Epithelial cell of prostate (primary cell): ENCODE results near the gene ANGPTL7.
A peak's percentile ranks its signal among the peaks of the same experiment; 100 is the strongest.
"Not testable (repeated sequence)": the region's sequence is repeated elsewhere in the genome, so short reads cannot be mapped to it uniquely, and the experiment has no call there.

Experiments
- DNase-seq: peaks from one replicate; pipeline ENCODE4 v3.0.0-alpha.2; 2011; ENCODE audit warnings: low read depth, low spot score
- H3K27ac ChIP-seq: fragments of 450-650 bp; 2 replicates; pipeline ENCODE4 v1.5.1; 2017; ENCODE audit warnings: mild to moderate bottlenecking

ANGPTL7 gene

DNA sequence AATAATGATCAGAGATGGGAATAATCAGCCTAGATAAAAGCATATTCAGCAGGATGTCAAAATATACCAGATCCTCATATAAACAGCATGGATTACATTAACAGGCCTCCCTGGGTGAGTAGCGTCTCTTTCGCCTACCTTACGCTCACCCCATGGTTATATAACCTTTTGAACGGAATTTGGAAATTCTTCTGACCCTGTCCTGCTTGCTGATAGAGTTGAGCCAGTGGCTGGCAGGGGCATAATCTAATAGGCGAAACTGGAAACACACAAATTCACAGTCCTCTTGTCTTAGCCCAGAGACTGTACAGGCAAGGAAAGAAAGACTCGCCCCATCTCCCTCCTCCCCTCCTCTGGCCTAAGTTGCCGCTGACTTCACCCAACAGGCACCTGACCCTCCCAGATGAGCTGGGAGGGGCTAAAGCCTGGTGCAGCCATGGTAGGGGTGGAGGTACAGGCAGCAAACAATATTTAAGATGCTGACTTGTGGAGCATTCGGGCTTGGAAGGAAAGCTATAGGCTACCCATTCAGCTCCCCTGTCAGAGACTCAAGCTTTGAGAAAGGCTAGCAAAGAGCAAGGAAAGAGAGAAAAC lies at the start of gene ANGPTL7:
TSS of gene ANGPTL7 (plus strand) at position 498 of the 594 bp plus-strand sequence. CDS start 225 bp downstream, outside the sequence.
- no peak within 1 kb of the TSS for H3K27ac ChIP-seq
- DNase-seq, result no peak

DNA sequence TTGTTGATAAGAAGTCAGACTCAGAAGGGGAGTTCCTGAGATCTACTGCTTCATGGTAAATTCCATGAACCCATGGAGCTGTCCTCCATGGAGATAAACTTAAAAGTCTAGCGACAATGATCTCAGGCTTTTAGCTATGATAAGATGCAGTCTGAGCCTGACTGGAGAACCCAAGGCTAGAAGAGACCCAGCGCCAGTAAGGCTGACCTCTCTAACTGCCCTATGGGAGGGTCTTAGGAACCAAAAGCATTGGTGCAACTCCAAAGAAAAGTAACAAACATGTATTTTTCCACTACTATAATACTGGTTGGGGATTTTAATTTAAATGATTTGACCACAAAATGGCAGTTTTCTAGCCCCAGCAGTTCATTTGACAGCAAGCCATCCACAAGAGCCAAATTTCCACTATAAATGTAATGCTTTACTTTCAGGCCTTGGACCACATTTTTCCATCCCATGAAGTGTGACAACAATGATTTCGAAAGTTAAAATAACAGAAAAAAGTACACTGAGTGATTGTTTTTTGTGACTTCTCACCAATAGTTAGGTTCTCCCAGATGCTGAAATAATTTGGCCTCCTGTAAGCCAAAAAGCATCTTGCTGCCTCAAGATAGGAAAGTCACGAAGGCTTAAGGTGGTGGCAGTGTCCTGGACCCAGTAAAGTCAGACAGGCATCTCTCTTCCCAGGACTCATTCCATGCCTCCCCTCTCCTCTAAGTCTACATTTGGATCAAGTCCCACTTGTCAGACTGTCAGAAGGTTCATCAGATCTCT lies 46.4 kb upstream of the ANGPTL7 start:
- DNase-seq, result no peak
- H3K27ac ChIP-seq, result no peak overlapping the region

GRCh38 chr1:11143401-11143800 lies 45.8 kb upstream of the ANGPTL7 start:
- no peak overlapping the region for H3K27ac ChIP-seq
- DNase-seq, result no peak

- DNase-seq, result no peak
- peak overlapping the region; percentile 26 for H3K27ac ChIP-seq
Observed at GRCh38 chr1:11143907-11144306, 45.2 kb upstream of the ANGPTL7 start.

- DNase-seq, result no peak
- H3K27ac ChIP-seq, result peak overlapping the region; percentile 26
Observed at GRCh38 chr1:11144570-11145256, 44.4 kb upstream of the ANGPTL7 start.

- no peak for DNase-seq
- H3K27ac ChIP-seq, result no peak overlapping the region
Observed at GRCh38 chr1:11145741-11146140, 43.4 kb upstream of the ANGPTL7 start.

DNA sequence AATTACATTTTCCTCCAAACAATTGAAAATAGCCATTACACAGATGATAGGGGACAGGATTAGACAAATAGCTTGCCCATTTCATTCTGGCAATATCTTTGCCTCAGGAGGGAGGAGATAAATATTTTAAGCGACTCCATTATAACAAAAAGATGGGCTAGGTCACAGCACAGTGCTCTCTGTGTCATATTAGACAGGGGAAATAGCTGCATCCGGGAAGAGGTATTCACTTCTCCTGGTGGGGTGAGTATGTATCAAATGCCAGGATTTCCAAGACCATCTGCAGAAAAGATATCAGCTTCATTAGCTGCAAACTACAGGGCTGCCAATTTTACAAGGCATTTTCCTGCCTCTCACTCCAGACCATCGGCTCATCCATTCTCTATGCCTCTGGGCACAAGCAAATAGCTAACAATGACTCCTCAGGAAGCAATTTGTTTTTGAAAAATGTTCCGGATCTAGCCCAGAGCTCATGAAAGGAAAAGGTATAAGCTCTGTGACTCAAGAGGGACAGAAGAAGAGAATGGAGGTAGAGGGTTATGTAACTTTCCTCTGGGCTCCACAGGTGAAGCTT lies 41.9 kb upstream of the ANGPTL7 start:
- H3K27ac ChIP-seq, result peak overlapping the region; percentile 33
- no peak for DNase-seq

GRCh38 chr1:11150326-11150725 lies 38.8 kb upstream of the ANGPTL7 start:
- H3K27ac ChIP-seq, result no peak overlapping the region
- no peak for DNase-seq

- H3K27ac ChIP-seq, result no peak overlapping the region
- DNase-seq, result no peak
Observed at GRCh38 chr1:11151114-11151513, 38.0 kb upstream of the ANGPTL7 start.

DNA sequence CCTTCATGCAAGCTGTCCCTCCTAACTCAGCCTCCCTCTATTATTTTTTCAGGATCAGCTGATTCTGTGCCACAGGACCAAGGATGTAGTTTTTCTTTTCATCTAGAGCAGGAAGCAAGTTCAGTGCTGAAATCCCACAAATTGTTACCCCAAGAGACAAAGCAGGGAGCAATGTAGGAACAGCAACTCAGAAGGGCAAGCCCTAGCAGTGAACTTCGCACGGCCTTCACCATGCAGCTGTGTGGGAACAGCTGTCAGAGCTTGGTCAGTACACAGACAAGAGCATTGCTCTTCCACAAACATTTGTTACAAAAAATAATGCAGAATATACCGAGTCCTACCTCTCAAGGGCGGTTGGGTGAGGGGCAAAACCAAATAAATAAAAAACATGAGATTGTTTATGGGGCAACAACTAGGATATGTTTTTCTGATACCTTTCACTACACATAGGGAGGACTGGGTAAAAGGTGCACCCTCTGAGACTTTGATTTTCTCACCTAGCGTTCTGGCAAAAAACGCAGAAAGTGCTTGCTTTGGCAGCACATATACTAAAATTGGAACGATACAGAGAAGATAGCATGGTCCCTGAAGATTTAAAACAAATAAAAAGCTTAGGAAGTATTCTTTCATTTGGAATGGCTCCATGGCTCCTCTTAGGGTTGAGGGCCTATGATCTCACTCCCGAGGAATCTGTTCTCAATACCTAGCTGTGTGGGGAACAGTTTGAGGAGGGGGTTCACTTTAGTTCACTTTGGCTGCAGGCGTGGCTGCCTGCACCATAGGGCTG lies 37.1 kb upstream of the ANGPTL7 start:
- no peak overlapping the region for H3K27ac ChIP-seq
- no peak for DNase-seq

DNA sequence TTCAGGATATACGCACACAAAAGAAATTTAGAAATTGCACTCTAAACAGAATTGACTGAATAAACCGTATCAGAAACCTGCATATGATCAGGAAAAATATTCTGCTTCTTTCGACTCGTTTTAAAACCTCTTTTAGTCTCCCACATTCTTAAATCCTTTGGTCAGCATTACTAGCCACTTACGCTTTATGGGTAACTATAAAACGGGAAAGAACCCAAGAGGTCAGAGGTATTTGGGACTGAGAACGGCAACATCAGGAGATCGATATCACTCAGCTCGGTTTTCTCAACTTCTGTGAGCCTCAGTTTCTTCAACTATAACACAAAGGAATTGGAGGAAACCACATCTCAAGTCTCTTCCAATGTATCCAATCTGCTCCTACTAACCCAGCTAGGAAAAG lies 36.4 kb upstream of the ANGPTL7 start:
- DNase-seq, result no peak
- no peak overlapping the region for H3K27ac ChIP-seq

DNA sequence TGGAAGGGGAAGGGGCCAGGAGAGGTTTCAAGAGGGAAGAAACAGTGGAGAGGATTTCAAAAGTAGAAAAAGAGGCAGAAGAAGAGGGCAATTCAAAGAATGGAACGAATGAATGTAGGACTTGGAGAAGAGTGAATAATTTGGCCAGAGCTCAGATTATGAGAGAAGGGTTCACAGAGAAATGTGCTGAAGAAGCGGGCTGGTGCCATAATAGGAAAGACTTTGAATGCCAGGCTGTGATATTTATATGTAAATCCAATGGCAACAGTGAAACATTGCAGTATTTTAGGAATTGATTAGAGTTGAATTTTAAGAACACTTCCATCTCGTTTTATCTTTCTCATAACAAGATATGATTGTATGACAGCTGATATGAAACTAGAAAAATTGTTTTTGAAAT lies 36.0 kb upstream of the ANGPTL7 start:
- no peak for DNase-seq
- H3K27ac ChIP-seq, result no peak overlapping the region

DNA sequence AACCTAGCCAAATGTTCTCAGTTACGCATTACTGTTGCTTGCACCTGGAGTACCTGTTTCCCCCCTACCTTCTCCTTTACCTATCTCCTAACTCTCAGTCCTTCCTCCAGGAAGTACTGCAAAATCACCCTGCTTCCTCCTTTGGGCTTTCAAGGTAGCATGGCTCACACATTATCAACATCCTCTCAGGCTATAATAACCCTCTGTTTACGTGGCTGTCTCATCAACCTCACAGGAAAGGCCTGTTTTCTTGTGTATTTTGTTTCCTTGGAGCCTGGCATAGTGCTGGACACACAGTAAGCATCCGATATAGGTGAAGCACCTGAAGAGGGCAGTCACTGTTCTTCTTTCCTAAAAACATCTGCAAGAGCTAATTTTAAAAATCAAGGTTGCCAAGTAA lies 32.7 kb upstream of the ANGPTL7 start:
- no peak for DNase-seq

DNA sequence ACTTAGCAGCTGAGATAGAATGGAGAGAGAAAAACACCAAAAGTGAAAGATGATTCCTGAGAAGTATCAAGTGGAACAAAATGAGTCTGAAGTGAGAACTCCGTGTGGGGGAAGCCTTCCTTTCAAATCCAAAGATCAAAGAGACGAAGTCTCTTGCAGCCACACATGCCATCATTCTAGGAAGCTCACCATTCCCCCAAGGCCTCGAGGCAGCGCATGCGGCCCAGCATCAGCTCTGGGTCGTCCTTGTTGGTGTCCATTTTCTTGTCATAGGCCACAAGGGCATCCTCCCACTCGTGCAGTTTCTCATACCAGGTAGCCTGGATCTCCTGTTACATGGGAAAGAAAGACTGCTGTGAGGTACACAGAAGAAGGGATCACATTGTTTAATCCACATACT lies 32.2 kb upstream of the ANGPTL7 start:
- peak overlapping the region; percentile 15 for H3K27ac ChIP-seq
- no peak for DNase-seq

More for the DNA sequence above, 32.7 kb upstream of the ANGPTL7 start:
- H3K27ac ChIP-seq, result peak overlapping the region; percentile 15

- H3K27ac ChIP-seq, result no peak overlapping the region
- no peak for DNase-seq
Observed at GRCh38 chr1:11157394-11157793, 31.8 kb upstream of the ANGPTL7 start.

GRCh38 chr1:11157867-11158266 lies 31.3 kb upstream of the ANGPTL7 start:
- no peak for DNase-seq
- H3K27ac ChIP-seq, result peak overlapping the region; percentile 65

DNA sequence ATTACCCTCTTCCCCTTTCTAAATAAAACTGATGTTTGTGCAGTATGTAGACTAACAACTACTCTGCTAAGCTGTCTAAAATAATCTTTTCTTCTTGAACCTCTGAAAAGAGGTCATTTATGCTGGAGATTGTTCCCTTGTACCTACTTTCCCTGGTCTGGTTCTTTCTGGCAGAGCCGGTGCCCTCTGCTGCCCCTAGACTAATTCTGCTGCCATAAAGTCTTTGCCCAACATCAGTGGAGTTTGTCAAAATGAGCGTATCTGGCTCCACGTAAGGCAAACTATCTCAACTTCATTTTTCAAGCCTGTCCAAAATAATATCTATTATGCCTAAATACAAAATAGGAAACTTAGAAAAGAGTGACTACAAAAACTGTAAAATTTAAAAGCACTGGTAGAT lies 30.9 kb upstream of the ANGPTL7 start:
- H3K27ac ChIP-seq, result peak overlapping the region; percentile 65
- DNase-seq, result no peak

- H3K27ac ChIP-seq, result peak overlapping the region; percentile 65
- peak; percentile 66 for DNase-seq
Observed at GRCh38 chr1:11158720-11159321, 30.3 kb upstream of the ANGPTL7 start.

DNA sequence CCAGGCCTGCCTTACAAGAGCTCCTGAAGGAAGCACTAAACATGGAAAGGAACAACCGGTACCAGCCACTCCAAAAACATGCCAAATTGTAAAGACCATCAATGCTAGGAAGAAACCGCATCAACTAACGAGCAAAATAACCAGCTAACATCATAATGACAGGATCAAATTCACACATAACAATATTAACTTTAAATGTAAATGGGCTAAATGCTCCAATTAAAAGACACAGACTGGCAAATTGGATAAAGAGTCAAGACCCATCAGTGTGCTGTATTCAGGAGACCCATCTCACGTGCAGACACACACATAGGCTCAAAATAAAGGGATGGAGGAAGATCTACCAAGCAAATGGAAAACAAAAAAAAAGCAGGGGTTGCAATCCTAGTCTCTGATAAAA lies 26.4 kb upstream of the ANGPTL7 start:
- not testable (repeated sequence) for DNase-seq, H3K27ac ChIP-seq

DNA sequence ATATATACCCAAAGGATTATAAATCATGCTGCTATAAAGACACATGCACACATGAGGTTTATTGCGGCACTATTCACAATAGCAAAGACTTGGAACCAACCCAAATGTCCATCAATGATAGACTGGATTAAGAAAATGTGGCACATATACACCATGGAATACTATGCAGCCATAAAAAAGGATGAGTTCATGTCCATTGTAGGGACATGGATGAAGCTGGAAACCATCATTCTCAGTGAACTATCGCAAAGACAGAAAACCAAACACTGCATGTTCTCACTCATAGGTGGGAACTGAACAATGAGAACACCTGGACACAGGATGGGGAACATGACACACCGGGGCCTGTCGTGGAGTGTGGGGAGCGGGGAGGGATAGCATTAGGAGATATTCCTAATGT lies 22.4 kb upstream of the ANGPTL7 start:
- DNase-seq, result not testable (repeated sequence)

More for the DNA sequence above, 22.4 kb upstream of the ANGPTL7 start:
- H3K27ac ChIP-seq, result not testable (repeated sequence)
